Measurements from ENCODE around the gene ZNF524. TPM values are rescaled to one million over a fixed set of nuclear protein-coding genes. Genes with fewer than 3 reads are reported as not detected.

The ZNF524 gene
- total and polyA plus RNA-seq, 10 of the 15 experiments (the other 5 are each of a cell fraction or from before 2014, with no cell fraction given), result 0.47 to 18.6 (median 12.4) TPM; not detected in 1

GRCh38 chr19:55566823-55567222 lies 33.3 kb upstream of the ZNF524 start:
- no TSS peak for BruUV-seq (replicated peaks)
- TF ChIP-seq STAT3 (IDR thresholded peaks at IDR 0.05; ENCODE audit: low read depth, low read length) (no peak), NRF1 (conservative IDR thresholded peaks at IDR 0.05; ENCODE audit: low read depth, low read length) (no peak), CUX1 (IDR thresholded peaks at IDR 0.05; ENCODE audit: insufficient replicate concordance, low read depth, low read length) (no peak), CHD4 (IDR thresholded peaks at IDR 0.05) (no peak), DPF2 (IDR thresholded peaks at IDR 0.05) (no peak), NFYB (IDR thresholded peaks at IDR 0.05; ENCODE audit: insufficient read depth, low read depth, low read length) (no peak), ZBED1 (IDR thresholded peaks at IDR 0.05; ENCODE audit: borderline replicate concordance) (no peak), NFYA (IDR thresholded peaks at IDR 0.05; ENCODE audit: borderline replicate concordance, low read depth, low read length) (no peak)
- TF ChIP-seq, protein P1, sequence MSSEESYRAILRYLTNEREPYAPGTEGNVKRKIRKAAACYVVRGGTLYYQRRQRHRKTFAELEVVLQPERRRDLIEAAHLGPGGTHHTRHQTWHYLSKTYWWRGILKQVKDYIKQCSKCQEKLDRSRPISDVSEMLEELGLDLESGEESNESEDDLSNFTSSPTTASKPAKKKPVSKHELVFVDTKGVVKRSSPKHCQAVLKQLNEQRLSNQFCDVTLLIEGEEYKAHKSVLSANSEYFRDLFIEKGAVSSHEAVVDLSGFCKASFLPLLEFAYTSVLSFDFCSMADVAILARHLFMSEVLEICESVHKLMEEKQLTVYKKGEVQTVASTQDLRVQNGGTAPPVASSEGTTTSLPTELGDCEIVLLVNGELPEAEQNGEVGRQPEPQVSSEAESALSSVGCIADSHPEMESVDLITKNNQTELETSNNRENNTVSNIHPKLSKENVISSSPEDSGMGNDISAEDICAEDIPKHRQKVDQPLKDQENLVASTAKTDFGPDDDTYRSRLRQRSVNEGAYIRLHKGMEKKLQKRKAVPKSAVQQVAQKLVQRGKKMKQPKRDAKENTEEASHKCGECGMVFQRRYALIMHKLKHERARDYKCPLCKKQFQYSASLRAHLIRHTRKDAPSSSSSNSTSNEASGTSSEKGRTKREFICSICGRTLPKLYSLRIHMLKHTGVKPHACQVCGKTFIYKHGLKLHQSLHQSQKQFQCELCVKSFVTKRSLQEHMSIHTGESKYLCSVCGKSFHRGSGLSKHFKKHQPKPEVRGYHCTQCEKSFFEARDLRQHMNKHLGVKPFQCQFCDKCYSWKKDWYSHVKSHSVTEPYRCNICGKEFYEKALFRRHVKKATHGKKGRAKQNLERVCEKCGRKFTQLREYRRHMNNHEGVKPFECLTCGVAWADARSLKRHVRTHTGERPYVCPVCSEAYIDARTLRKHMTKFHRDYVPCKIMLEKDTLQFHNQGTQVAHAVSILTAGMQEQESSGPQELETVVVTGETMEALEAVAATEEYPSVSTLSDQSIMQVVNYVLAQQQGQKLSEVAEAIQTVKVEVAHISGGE (CRISPR knock-in tag; IDR thresholded peaks at IDR 0.05), result no peak
- TF ChIP-seq, protein P2, sequence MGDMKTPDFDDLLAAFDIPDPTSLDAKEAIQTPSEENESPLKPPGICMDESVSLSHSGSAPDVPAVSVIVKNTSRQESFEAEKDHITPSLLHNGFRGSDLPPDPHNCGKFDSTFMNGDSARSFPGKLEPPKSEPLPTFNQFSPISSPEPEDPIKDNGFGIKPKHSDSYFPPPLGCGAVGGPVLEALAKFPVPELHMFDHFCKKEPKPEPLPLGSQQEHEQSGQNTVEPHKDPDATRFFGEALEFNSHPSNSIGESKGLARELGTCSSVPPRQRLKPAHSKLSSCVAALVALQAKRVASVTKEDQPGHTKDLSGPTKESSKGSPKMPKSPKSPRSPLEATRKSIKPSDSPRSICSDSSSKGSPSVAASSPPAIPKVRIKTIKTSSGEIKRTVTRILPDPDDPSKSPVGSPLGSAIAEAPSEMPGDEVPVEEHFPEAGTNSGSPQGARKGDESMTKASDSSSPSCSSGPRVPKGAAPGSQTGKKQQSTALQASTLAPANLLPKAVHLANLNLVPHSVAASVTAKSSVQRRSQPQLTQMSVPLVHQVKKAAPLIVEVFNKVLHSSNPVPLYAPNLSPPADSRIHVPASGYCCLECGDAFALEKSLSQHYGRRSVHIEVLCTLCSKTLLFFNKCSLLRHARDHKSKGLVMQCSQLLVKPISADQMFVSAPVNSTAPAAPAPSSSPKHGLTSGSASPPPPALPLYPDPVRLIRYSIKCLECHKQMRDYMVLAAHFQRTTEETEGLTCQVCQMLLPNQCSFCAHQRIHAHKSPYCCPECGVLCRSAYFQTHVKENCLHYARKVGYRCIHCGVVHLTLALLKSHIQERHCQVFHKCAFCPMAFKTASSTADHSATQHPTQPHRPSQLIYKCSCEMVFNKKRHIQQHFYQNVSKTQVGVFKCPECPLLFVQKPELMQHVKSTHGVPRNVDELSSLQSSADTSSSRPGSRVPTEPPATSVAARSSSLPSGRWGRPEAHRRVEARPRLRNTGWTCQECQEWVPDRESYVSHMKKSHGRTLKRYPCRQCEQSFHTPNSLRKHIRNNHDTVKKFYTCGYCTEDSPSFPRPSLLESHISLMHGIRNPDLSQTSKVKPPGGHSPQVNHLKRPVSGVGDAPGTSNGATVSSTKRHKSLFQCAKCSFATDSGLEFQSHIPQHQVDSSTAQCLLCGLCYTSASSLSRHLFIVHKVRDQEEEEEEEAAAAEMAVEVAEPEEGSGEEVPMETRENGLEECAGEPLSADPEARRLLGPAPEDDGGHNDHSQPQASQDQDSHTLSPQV (IDR thresholded peaks at IDR 0.05), result no peak
- TF ChIP-seq, protein P3, sequence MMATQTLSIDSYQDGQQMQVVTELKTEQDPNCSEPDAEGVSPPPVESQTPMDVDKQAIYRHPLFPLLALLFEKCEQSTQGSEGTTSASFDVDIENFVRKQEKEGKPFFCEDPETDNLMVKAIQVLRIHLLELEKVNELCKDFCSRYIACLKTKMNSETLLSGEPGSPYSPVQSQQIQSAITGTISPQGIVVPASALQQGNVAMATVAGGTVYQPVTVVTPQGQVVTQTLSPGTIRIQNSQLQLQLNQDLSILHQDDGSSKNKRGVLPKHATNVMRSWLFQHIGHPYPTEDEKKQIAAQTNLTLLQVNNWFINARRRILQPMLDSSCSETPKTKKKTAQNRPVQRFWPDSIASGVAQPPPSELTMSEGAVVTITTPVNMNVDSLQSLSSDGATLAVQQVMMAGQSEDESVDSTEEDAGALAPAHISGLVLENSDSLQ (IDR thresholded peaks at IDR 0.05), result no peak

More at GRCh38 chr19:55566823-55567222, 33.3 kb upstream of the ZNF524 start:
- no peak for DNase-seq (ENCODE audit: low read depth, low spot score)
- FAIRE-seq, result no peak
- WGBS (ENCODE audit: insufficient coverage, insufficient replicate concordance, low lambda C conversion rate, missing lambda C conversion rate), result 27% methylated on average over 9 of the region's 9 CpGs
- no peak overlapping the region for H2AFZ ChIP-seq (ENCODE audit: control insufficient read depth, low read depth, low read length)
- intact Hi-C loops (cut with micrococcal nuclease; ENCODE audit: unreplicated experiment), result no loop called here
- H3K9me3 ChIP-seq (replicated peaks; ENCODE audit: control insufficient read depth, insufficient read depth, low read length), result no peaks in the 10 kb centered on the region
- no peak overlapping the region for H3K4me3 ChIP-seq
- no peaks in the 10 kb centered on the region for H3K79me2 ChIP-seq (ENCODE audit: control insufficient read depth, insufficient read depth, low read length)
- CTCF ChIA-PET, result interaction anchor here (0.6 kb wide), 1 partner anchor 421 kb away, joined by 3 read pairs; no protein-coding TSS in a partner anchor
- no peaks in the 10 kb centered on the region for H4K20me1 ChIP-seq (ENCODE audit: control insufficient read depth, insufficient read depth)
- no peak for ATAC-seq
- in situ Hi-C loops (cut with MboI), result no loop called here
- H3K36me3 ChIP-seq (ENCODE audit: control insufficient read depth in 2 of 2, insufficient read depth in 2 of 2, low read length in 1 of 2), result no peaks in the 10 kb centered on the region
- no peaks in the 10 kb centered on the region for H3K4me1 ChIP-seq (ENCODE audit: control insufficient read depth, insufficient read depth, low read length)
- no peaks in the 10 kb centered on the region for H3K27me3 ChIP-seq (replicated peaks in 1 of 2; ENCODE audit: control insufficient read depth in 2 of 2, insufficient read depth in 2 of 2, low read length in 1 of 2)
- POLR2A ChIA-PET, result no interaction called here
- no peak overlapping the region for H3K9ac ChIP-seq (ENCODE audit: control insufficient read depth, insufficient read depth, low read length)
- H3K4me2 ChIP-seq (ENCODE audit: control insufficient read depth, insufficient read depth), result no peak overlapping the region
- SMC1A ChIA-PET (ENCODE audit: uncharacterized antibody, unreplicated experiment), result no interaction called here
- no peak overlapping the region for H3K27ac ChIP-seq (ENCODE audit: control insufficient read depth, insufficient read depth)
- RAD21 ChIA-PET (ENCODE audit: unreplicated experiment), result no interaction called here

Data from GM12878 (cell line).